CD4-positive, alpha-beta T cell treated with Interleukin-21 for 1 hour (primary cell): ENCODE data around the gene THADA.

Source experiments
- DNase-seq: peaks from one replicate; pipeline ENCODE4 v3.0.0-alpha.2; 2020

THADA gene

GRCh38 chr2:43219383-43220228 lies 376.2 kb downstream of the THADA start:
- peak; percentile 86 for DNase-seq

- peak; percentile 89 for DNase-seq
Measured at GRCh38 chr2:43218702-43219382, 377.0 kb downstream of the THADA start.

- DNase-seq = no peak
Measured at GRCh38 chr2:43218155-43218701, 377.6 kb downstream of the THADA start.

GRCh38 chr2:43217228-43218154 lies 378.3 kb downstream of the THADA start:
- no peak for DNase-seq

GRCh38 chr2:43216629-43217028 lies 379.2 kb downstream of the THADA start:
- DNase-seq = no peak

GRCh38 chr2:43215673-43216255 lies 380.1 kb downstream of the THADA start:
- no peak for DNase-seq

GRCh38 chr2:43214253-43214652 lies 381.6 kb downstream of the THADA start:
- DNase-seq = no peak

GRCh38 chr2:43212931-43213330 lies 382.9 kb downstream of the THADA start:
- peak; percentile 23 for DNase-seq

- DNase-seq = no peak
Measured at GRCh38 chr2:43212216-43212835, 383.5 kb downstream of the THADA start.

GRCh38 chr2:43210467-43211303 lies 385.2 kb downstream of the THADA start:
- DNase-seq = peak; percentile 14

GRCh38 chr2:43210125-43210466 lies 385.7 kb downstream of the THADA start:
- no peak for DNase-seq

- DNase-seq = no peak
Measured at GRCh38 chr2:43209204-43209717, 386.6 kb downstream of the THADA start.

GRCh38 chr2:43207553-43208300 lies 388.1 kb downstream of the THADA start:
- no peak for DNase-seq

- no peak for DNase-seq
Measured at GRCh38 chr2:43206602-43207001, 389.2 kb downstream of the THADA start.

GRCh38 chr2:43203373-43203772 lies 392.5 kb downstream of the THADA start:
- no peak for DNase-seq

GRCh38 chr2:43202289-43202688 lies 393.5 kb downstream of the THADA start:
- DNase-seq = no peak

- DNase-seq = no peak
Measured at GRCh38 chr2:43201497-43201896, 394.3 kb downstream of the THADA start.

GRCh38 chr2:43201016-43201415 lies 394.8 kb downstream of the THADA start:
- no peak for DNase-seq

GRCh38 chr2:43199492-43200488 lies 396.0 kb downstream of the THADA start:
- no peak for DNase-seq
